OCI-LY7 (cell line): Measurements from ENCODE around the gene TCHHL1. TPM values are rescaled to one million over a fixed set of nuclear protein-coding genes. Genes with fewer than 3 reads are reported as not detected.

Experiments
- BruUV-seq: library from RNA; stranded (reverse); fragments of 400-500 nt; replicated peaks from 2 replicates; lab custom pipeline; 2021; lab: Mats Ljungman, UMichigan
- CTCF ChIA-PET: fragments of 300-600 bp; sonication (Branson Sonifier 250); formaldehyde crosslinking; loops from one replicate; lab custom pipeline; 2022; ENCODE audit warnings: antibody characterized with exemption; ENCODE audit not compliant: unreplicated experiment; lab: Charles Lee
- POLR2A ChIA-PET: fragments of 300-600 bp; sonication (Branson Sonifier 250); formaldehyde crosslinking; loops from one replicate; lab custom pipeline; 2022; ENCODE audit warnings: antibody characterized with exemption; lab: Charles Lee
- DNase-seq: peaks from one replicate; pipeline ENCODE4 v3.0.0-alpha.2; 2015; ENCODE audit warnings: low spot score
- H2AFZ ChIP-seq: fragments of 200-600 bp; sonication (generic), shearing (Covaris generic); 2 replicates; pipeline ENCODE4 v1.6.1; 2014; ENCODE audit warnings: mild to moderate bottlenecking, antibody characterized with exemption, low read length, moderate library complexity
- H3K27ac ChIP-seq: fragments of 200-600 bp; sonication (generic); 2 replicates; pipeline ENCODE4 v1.5.1; 2014; ENCODE audit warnings: mixed run types, low read depth, mild to moderate bottlenecking, moderate library complexity, low read length, inconsistent platforms; ENCODE audit not compliant: poor library complexity, severe bottlenecking
- H3K36me3 ChIP-seq: fragments of 200-600 bp; sonication (generic); 2 replicates; pipeline ENCODE4 v1.6.1; 2014; ENCODE audit warnings: mild to moderate bottlenecking, antibody characterized with exemption, low read length, moderate library complexity, mixed read lengths; ENCODE audit not compliant: insufficient read depth
- H3K4me1 ChIP-seq: fragments of 200-600 bp; sonication (generic); 2 replicates; pipeline ENCODE4 v1.5.1; 2014; ENCODE audit warnings: mild to moderate bottlenecking, low read length; ENCODE audit not compliant: insufficient read depth, poor library complexity, severe bottlenecking
- H3K4me2 ChIP-seq: fragments of 200-600 bp; sonication (generic); 2 replicates; pipeline ENCODE4 v1.6.1; 2014; ENCODE audit warnings: mild to moderate bottlenecking, low read length
- H3K4me3 ChIP-seq: fragments of 200-600 bp; sonication (generic); 2 replicates; pipeline ENCODE4 v1.5.1; 2014; ENCODE audit warnings: mild to moderate bottlenecking, low read depth, low read length; ENCODE audit not compliant: poor library complexity, severe bottlenecking
- H3K79me2 ChIP-seq: fragments of 200-600 bp; sonication (generic); 2 replicates; pipeline ENCODE4 v1.6.1; 2016; ENCODE audit warnings: low read depth, mild to moderate bottlenecking, low read length, moderate library complexity, mixed read lengths; ENCODE audit not compliant: insufficient read depth
- H3K9me2 ChIP-seq: fragments of 200-600 bp; sonication (generic); 2 replicates; pipeline ENCODE4 v1.6.1; 2016; ENCODE audit warnings: mild to moderate bottlenecking, low read length, mixed read lengths; ENCODE audit not compliant: insufficient read depth
- H3K9me3 ChIP-seq: fragments of 200-600 bp; sonication (generic); 2 replicates; pipeline ENCODE4 v1.6.1; 2014; ENCODE audit warnings: mild to moderate bottlenecking, mixed run types, low read length, mixed read lengths
- H4K20me1 ChIP-seq: fragments of 200-600 bp; sonication (generic); 2 replicates; pipeline ENCODE4 v1.6.1; 2014; ENCODE audit warnings: mild to moderate bottlenecking, antibody characterized with exemption, low read length, moderate library complexity, mixed read lengths; ENCODE audit not compliant: insufficient read depth
- CTCF ChIP-seq: fragments of 200-600 bp; sonication (generic); conservative IDR thresholded peaks from 2 replicates; pipeline ENCODE4 v1.5.1; 2014; ENCODE audit warnings: mild to moderate bottlenecking, antibody characterized with exemption, low read length, moderate library complexity, mixed read lengths
- EZH2phosphoT487 ChIP-seq: fragments of 200-600 bp; sonication (generic); IDR thresholded peaks from 2 replicates; pipeline ENCODE4 v1.6.1; 2018; ENCODE audit warnings: low read depth, borderline replicate concordance, mild to moderate bottlenecking, mixed run types, antibody characterized with exemption, low read length, moderate library complexity, mixed read lengths
- intact Hi-C: fragments of 100-400 bp; cut with micrococcal nuclease; formaldehyde crosslinking; loops from one replicate; pipeline ENCODE4 v1.10.0; 2022; ENCODE audit not compliant: unreplicated experiment
- total RNA-seq, 2 experiments: library from RNA; depleted of rRNA in 1 of 2; stranded (reverse); fragments of >200 nt in 1 of 2; shearing (Covaris generic) in 1 of 2; gene quantifications; 2 replicates each; pipeline ENCODE4 v1.2.3, GENCODE V29; 2014 to 2022

TCHHL1 gene
- total RNA-seq, 2 experiments from 2014 or later, result not detected

- Histone ChIP-seq H2AFZ (no peak overlapping the region), H3K4me2 (no peak overlapping the region), H3K4me3 (no peak overlapping the region), H3K36me3 (no peaks in the 10 kb centered on the region), H3K79me2 (no peaks in the 10 kb centered on the region), H4K20me1 (no peaks in the 10 kb centered on the region), H3K9me3 (no peaks in the 10 kb centered on the region), H3K27ac (no peak overlapping the region), H3K9me2 (no peaks in the 10 kb centered on the region), H3K4me1 (no peaks in the 10 kb centered on the region)
- POLR2A ChIA-PET, result no interaction called here
- no TSS peak for BruUV-seq
- TF ChIP-seq EZH2phosphoT487 (no peak), CTCF (no peak)
- CTCF ChIA-PET, result no interaction called here
- intact Hi-C loops, result no loop called here
- no peak for DNase-seq
These were observed 22.7 kb upstream of the TCHHL1 start for GRCh38 chr1:152111515-152111968.

GRCh38 chr1:152110860-152111514 is 22.1 kb upstream of the TCHHL1 start:
- no peak overlapping the region for H2AFZ ChIP-seq

More at GRCh38 chr1:152110860-152111514, 22.1 kb upstream of the TCHHL1 start:
- ChIA-PET POLR2A (interaction anchor here (0.7 kb wide), 1 partner anchor 442 kb away, joined by 5 read pairs; no protein-coding TSS in a partner anchor), CTCF (no interaction called here)
- Histone ChIP-seq H3K27ac (no peak overlapping the region), H3K36me3 (no peaks in the 10 kb centered on the region), H3K4me2 (no peak overlapping the region), H3K9me2 (no peaks in the 10 kb centered on the region), H3K4me1 (no peaks in the 10 kb centered on the region), H4K20me1 (no peaks in the 10 kb centered on the region), H3K4me3 (no peak overlapping the region), H3K79me2 (no peaks in the 10 kb centered on the region), H3K9me3 (no peaks in the 10 kb centered on the region)
- intact Hi-C loops, result no loop called here
- DNase-seq, result no peak
- TF ChIP-seq CTCF, result no peak
- TF ChIP-seq EZH2phosphoT487, result no peak
- BruUV-seq, result no TSS peak
